SK-N-SH treated with all-trans-retinoic acid at 6 μM for 48 hours (cell line): ENCODE results near the gene KRT71.

Experiments used
- ATAC-seq: fragments of 200-7000 bp; cut with Tn5 transposase; 3 replicates; pipeline ENCODE4 v1.9.1; 2020; ENCODE audit warnings: mild to moderate bottlenecking, moderate library complexity
- ARNTL ChIP-seq: fragments of 450-650 bp; formaldehyde crosslinking; IDR thresholded peaks from 2 replicates; pipeline ENCODE4 v1.5.0; 2020; ENCODE audit warnings: low read depth, mild to moderate bottlenecking, moderate library complexity, borderline replicate concordance
- BACH2 ChIP-seq: fragments of 250-450 bp; sonication (Bioruptor Pico); IDR thresholded peaks from 2 replicates; pipeline ENCODE4 v1.9.0; 2021; ENCODE audit warnings: mild to moderate bottlenecking, borderline replicate concordance
- CREB5 ChIP-seq: fragments of 250-450 bp; sonication (Bioruptor Pico); IDR thresholded peaks from 2 replicates; pipeline ENCODE4 v1.5.1; 2020; ENCODE audit warnings: low read depth, mild to moderate bottlenecking, moderate library complexity
- CSDC2 ChIP-seq: fragments of 250-450 bp; sonication (Bioruptor Pico); IDR thresholded peaks from 2 replicates; pipeline ENCODE4 v1.5.0; 2020; ENCODE audit warnings: mild to moderate bottlenecking, moderate library complexity
- CSRNP3 ChIP-seq: fragments of 250-450 bp; sonication (Bioruptor Pico); IDR thresholded peaks from 2 replicates; pipeline ENCODE4 v1.5.1; 2021; ENCODE audit warnings: mild to moderate bottlenecking, moderate library complexity
- ESRRG ChIP-seq: fragments of 250-450 bp; sonication (Bioruptor Pico); IDR thresholded peaks from 2 replicates; pipeline ENCODE4 v1.6.1; 2021; ENCODE audit warnings: mild to moderate bottlenecking
- GLIS3 ChIP-seq: fragments of 250-450 bp; sonication (Bioruptor Pico); IDR thresholded peaks from 2 replicates; pipeline ENCODE4 v1.5.0; 2020; ENCODE audit warnings: mild to moderate bottlenecking, moderate library complexity
- ISL1 ChIP-seq: fragments of 250-450 bp; sonication (Bioruptor Pico); IDR thresholded peaks from 2 replicates; pipeline ENCODE4 v2.1.2; 2022; ENCODE audit warnings: mild to moderate bottlenecking, moderate library complexity
- OSR1 ChIP-seq: fragments of 250-450 bp; sonication (Bioruptor Pico); IDR thresholded peaks from 2 replicates; pipeline ENCODE4 v1.8.0; 2022; ENCODE audit warnings: moderate library complexity, mild to moderate bottlenecking, inconsistent platforms
- PATZ1 ChIP-seq: fragments of 250-450 bp; sonication (Bioruptor Pico); IDR thresholded peaks from 2 replicates; pipeline ENCODE4 v1.8.0; 2020; ENCODE audit warnings: mild to moderate bottlenecking, moderate library complexity, borderline replicate concordance
- POU6F1 ChIP-seq: fragments of 250-450 bp; sonication (Bioruptor Pico); IDR thresholded peaks from 2 replicates; pipeline ENCODE4 v1.8.0; 2021; ENCODE audit warnings: low read depth, mild to moderate bottlenecking, moderate library complexity, borderline replicate concordance
- PPARA ChIP-seq: fragments of 250-450 bp; sonication (Bioruptor Pico); IDR thresholded peaks from 2 replicates; pipeline ENCODE4 v1.5.0; 2020; ENCODE audit warnings: mild to moderate bottlenecking, borderline replicate concordance
- RARB ChIP-seq: fragments of 250-450 bp; sonication (Bioruptor Pico); IDR thresholded peaks from 2 replicates; pipeline ENCODE4 v1.8.0; 2021; ENCODE audit warnings: mild to moderate bottlenecking, moderate library complexity
- SNAI2 ChIP-seq: fragments of 250-450 bp; sonication (Bioruptor Pico); IDR thresholded peaks from 2 replicates; pipeline ENCODE4 v1.5.0; 2020; ENCODE audit warnings: mild to moderate bottlenecking, moderate library complexity
- TCF4 ChIP-seq: fragments of 250-450 bp; sonication (Bioruptor Pico); IDR thresholded peaks from 2 replicates; pipeline ENCODE4 v1.8.0; 2021; ENCODE audit warnings: mild to moderate bottlenecking, moderate library complexity, borderline replicate concordance
- TOX ChIP-seq: fragments of 250-450 bp; sonication (Bioruptor Pico); IDR thresholded peaks from 2 replicates; pipeline ENCODE4 v1.8.0; 2021; ENCODE audit warnings: mild to moderate bottlenecking, moderate library complexity, borderline replicate concordance
- TSHZ2 ChIP-seq: fragments of 250-450 bp; sonication (Bioruptor Pico); IDR thresholded peaks from 2 replicates; pipeline ENCODE4 v1.5.0; 2020; ENCODE audit warnings: mild to moderate bottlenecking, moderate library complexity
- ZC3H10 ChIP-seq: fragments of 250-450 bp; sonication (Bioruptor Pico); IDR thresholded peaks from 2 replicates; pipeline ENCODE4 v1.5.1; 2021; ENCODE audit warnings: mild to moderate bottlenecking, moderate library complexity
- ZFP30 ChIP-seq: fragments of 450-650 bp; formaldehyde crosslinking; IDR thresholded peaks from 2 replicates; pipeline ENCODE4 v1.5.0; 2022; ENCODE audit warnings: mild to moderate bottlenecking, moderate library complexity
- ZNF565 ChIP-seq: fragments of 450-650 bp; formaldehyde crosslinking; conservative IDR thresholded peaks from 2 replicates; pipeline ENCODE4 v1.5.0; 2020; ENCODE audit warnings: low read depth, mild to moderate bottlenecking, moderate library complexity
- ZNF8 ChIP-seq: fragments of 450-650 bp; formaldehyde crosslinking; IDR thresholded peaks from 2 replicates; pipeline ENCODE4 v1.5.0; 2020; ENCODE audit warnings: mild to moderate bottlenecking, moderate library complexity

KRT71 gene

GRCh38 chr12:52587563-52587962 lies 34.6 kb upstream of the KRT71 start:
- no peak for TF ChIP-seq POU6F1 (CRISPR knock-in tag)
- TF ChIP-seq OSR1 (CRISPR knock-in tag), result no peak
- no peak for TF ChIP-seq ZNF8 (CRISPR knock-in tag)
- ATAC-seq, result no peak

GRCh38 chr12:52585946-52586345 lies 33.0 kb upstream of the KRT71 start:
- TF ChIP-seq CSRNP3 (no peak), PPARA (CRISPR knock-in tag) (no peak), BACH2 (CRISPR knock-in tag) (no peak), GLIS3 (CRISPR knock-in tag) (no peak), POU6F1 (CRISPR knock-in tag) (no peak), ZNF8 (CRISPR knock-in tag) (no peak), ESRRG (no peak), ZNF565 (no peak), CSDC2 (no peak), TOX (no peak), ARNTL (CRISPR knock-in tag) (no peak), TSHZ2 (CRISPR knock-in tag) (no peak), RARB (CRISPR knock-in tag) (no peak), PATZ1 (CRISPR knock-in tag) (no peak), OSR1 (CRISPR knock-in tag) (no peak), ZC3H10 (CRISPR knock-in tag) (no peak), CREB5 (CRISPR knock-in tag) (no peak), ISL1 (CRISPR knock-in tag) (no peak)
- ATAC-seq, result no peak

GRCh38 chr12:52585066-52585465 lies 32.1 kb upstream of the KRT71 start:
- TF ChIP-seq TOX (no peak), ZFP30 (no peak), GLIS3 (CRISPR knock-in tag) (no peak), TCF4 (CRISPR knock-in tag) (no peak), PPARA (CRISPR knock-in tag) (no peak), TSHZ2 (CRISPR knock-in tag) (no peak), ARNTL (CRISPR knock-in tag) (no peak), SNAI2 (CRISPR knock-in tag) (no peak), ZC3H10 (CRISPR knock-in tag) (no peak), RARB (CRISPR knock-in tag) (no peak), ISL1 (CRISPR knock-in tag) (no peak)
- no peak for ATAC-seq
